Gastroesophageal sphincter (tissue), 3 donors: Measurements from ENCODE around the gene SPDYE18.
"Not testable (repeated sequence)": the region's sequence is repeated elsewhere in the genome, so short reads cannot be mapped to it uniquely, and the experiment has no call there.

Experiments used
- CTCF ChIP-seq, 4 experiments: fragments of 200-600 bp in 2 of 4; fragments of 450-650 bp in 2 of 4; sonication (generic) in 1 of 4; IDR thresholded peaks; one replicate each; pipeline ENCODE4 v1.5.1; 2017 to 2019; ENCODE audit warnings: antibody characterized with exemption in 4 of 4, mild to moderate bottlenecking in 2 of 4, moderate library complexity in 2 of 4
- POLR2A ChIP-seq, 2 donors: fragments of 450-650 bp; IDR thresholded peaks; one replicate each; pipeline ENCODE4 v1.6.1; 2017; ENCODE audit warnings: antibody characterized with exemption in 2 of 2, mild to moderate bottlenecking in 2 of 2, moderate library complexity in 1 of 2

GRCh38 chr7:77100501-77100900, 38.1 kb upstream of the SPDYE18 start:
- TF ChIP-seq POLR2A, CTCF (IDR thresholded peaks at IDR 0.05): not testable (repeated sequence)
